ENCODE data around the gene CAPN2.
A peak's percentile ranks its signal among the peaks of the same experiment; 100 is the strongest.

Gene CAPN2

DNA sequence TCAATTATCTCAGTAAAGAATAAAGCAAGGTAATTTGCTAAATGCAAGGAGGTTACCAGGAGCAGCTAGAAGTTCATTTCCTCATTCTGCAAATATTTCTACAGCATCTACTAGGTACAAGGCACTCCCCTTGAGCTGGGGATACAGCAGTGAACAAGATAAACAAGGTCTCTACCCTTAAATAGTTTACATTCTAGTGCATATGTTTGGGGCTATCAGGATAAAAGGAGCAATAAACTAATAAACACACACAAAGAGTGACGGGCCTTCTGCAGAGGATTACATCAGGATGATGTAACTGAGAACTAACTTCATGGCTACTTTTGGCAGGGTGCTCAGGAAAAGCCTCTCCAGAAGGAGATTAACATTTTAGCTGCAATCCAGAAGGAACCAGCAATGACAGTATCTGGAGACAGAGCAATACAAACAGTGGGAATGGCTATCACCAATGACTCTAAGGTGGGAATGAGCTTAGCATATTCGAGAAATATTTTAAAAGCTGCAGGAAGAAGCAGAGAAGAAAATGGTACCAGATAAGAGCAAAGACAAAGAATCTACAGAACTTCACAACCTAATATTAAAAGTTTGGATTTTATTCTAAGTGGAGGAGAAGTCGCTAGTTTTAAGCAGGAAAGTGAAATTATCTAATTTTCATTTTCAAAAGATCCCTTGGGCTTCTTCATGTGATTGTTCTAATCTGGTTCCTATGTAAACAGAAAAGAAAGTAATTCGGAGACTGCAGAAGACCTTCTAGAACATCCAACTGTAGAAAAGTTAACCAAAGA lies 107.6 kb downstream of the CAPN2 start (continued):
- TF ChIP-seq, protein P1, sequence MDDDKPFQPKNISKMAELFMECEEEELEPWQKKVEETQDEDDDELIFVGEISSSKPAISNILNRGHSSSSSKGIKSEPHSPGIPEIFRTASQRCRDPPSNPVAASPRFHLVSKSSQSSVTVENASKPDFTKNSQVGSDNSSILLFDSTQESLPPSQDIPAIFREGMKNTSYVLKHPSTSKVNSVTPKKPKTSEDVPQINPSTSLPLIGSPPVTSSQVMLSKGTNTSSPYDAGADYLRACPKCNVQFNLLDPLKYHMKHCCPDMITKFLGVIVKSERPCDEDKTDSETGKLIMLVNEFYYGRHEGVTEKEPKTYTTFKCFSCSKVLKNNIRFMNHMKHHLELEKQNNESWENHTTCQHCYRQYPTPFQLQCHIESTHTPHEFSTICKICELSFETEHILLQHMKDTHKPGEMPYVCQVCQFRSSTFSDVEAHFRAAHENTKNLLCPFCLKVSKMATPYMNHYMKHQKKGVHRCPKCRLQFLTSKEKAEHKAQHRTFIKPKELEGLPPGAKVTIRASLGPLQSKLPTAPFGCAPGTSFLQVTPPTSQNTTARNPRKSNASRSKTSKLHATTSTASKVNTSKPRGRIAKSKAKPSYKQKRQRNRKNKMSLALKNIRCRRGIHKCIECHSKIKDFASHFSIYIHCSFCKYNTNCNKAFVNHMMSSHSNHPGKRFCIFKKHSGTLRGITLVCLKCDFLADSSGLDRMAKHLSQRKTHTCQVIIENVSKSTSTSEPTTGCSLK (tag by site-specific recombination; IDR thresholded peaks at IDR 0.05), result no peak
- TF ChIP-seq ZNF843 (tag by site-specific recombination; IDR thresholded peaks at IDR 0.05) (peak; percentile 84), MYNN (tag by site-specific recombination; IDR thresholded peaks at IDR 0.05; ENCODE audit: borderline replicate concordance) (no peak), ZNF37A (tag by site-specific recombination; IDR thresholded peaks at IDR 0.05) (no peak), ZNF544 (tag by site-specific recombination; IDR thresholded peaks at IDR 0.05) (no peak), ZNF10 (tag by site-specific recombination; IDR thresholded peaks at IDR 0.05) (peak; percentile 70; the same call in 1 of the 2 replicates), ZNF394 (tag by site-specific recombination; IDR thresholded peaks at IDR 0.05; ENCODE audit: borderline replicate concordance) (peak; percentile 78), ZNF791 (tag by site-specific recombination; IDR thresholded peaks at IDR 0.05) (no peak), TCF7L2 (IDR thresholded peaks at IDR 0.05; ENCODE audit: borderline replicate concordance, low read depth, low read length) (peak; percentile 89), ZNF24 (tag by site-specific recombination; IDR thresholded peaks at IDR 0.05) (peak; percentile 97), RBAK (tag by site-specific recombination; IDR thresholded peaks at IDR 0.05) (no peak), ZNF777 (tag by site-specific recombination; IDR thresholded peaks at IDR 0.05; ENCODE audit: borderline replicate concordance) (no peak), ZNF146 (tag by site-specific recombination; IDR thresholded peaks at IDR 0.05) (no peak), KLF16 (tag by site-specific recombination; IDR thresholded peaks at IDR 0.05) (peak; percentile 49; the same call in 1 of the 2 replicates), ZBTB8A (tag by site-specific recombination; IDR thresholded peaks at IDR 0.05) (peak; percentile 29; the same call in 1 of the 2 replicates)
- TF ChIP-seq, protein P2, sequence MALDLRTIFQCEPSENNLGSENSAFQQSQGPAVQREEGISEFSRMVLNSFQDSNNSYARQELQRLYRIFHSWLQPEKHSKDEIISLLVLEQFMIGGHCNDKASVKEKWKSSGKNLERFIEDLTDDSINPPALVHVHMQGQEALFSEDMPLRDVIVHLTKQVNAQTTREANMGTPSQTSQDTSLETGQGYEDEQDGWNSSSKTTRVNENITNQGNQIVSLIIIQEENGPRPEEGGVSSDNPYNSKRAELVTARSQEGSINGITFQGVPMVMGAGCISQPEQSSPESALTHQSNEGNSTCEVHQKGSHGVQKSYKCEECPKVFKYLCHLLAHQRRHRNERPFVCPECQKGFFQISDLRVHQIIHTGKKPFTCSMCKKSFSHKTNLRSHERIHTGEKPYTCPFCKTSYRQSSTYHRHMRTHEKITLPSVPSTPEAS (tag by site-specific recombination; IDR thresholded peaks at IDR 0.05), result no peak; the same call in 1 of the 2 replicates
- TF ChIP-seq, protein P3, sequence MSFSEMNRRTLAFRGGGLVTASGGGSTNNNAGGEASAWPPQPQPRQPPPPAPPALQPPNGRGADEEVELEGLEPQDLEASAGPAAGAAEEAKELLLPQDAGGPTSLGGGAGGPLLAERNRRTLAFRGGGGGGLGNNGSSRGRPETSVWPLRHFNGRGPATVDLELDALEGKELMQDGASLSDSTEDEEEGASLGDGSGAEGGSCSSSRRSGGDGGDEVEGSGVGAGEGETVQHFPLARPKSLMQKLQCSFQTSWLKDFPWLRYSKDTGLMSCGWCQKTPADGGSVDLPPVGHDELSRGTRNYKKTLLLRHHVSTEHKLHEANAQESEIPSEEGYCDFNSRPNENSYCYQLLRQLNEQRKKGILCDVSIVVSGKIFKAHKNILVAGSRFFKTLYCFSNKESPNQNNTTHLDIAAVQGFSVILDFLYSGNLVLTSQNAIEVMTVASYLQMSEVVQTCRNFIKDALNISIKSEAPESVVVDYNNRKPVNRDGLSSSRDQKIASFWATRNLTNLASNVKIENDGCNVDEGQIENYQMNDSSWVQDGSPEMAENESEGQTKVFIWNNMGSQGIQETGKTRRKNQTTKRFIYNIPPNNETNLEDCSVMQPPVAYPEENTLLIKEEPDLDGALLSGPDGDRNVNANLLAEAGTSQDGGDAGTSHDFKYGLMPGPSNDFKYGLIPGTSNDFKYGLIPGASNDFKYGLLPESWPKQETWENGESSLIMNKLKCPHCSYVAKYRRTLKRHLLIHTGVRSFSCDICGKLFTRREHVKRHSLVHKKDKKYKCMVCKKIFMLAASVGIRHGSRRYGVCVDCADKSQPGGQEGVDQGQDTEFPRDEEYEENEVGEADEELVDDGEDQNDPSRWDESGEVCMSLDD (tag by site-specific recombination; IDR thresholded peaks at IDR 0.05), result no peak
- TF ChIP-seq, protein P4, sequence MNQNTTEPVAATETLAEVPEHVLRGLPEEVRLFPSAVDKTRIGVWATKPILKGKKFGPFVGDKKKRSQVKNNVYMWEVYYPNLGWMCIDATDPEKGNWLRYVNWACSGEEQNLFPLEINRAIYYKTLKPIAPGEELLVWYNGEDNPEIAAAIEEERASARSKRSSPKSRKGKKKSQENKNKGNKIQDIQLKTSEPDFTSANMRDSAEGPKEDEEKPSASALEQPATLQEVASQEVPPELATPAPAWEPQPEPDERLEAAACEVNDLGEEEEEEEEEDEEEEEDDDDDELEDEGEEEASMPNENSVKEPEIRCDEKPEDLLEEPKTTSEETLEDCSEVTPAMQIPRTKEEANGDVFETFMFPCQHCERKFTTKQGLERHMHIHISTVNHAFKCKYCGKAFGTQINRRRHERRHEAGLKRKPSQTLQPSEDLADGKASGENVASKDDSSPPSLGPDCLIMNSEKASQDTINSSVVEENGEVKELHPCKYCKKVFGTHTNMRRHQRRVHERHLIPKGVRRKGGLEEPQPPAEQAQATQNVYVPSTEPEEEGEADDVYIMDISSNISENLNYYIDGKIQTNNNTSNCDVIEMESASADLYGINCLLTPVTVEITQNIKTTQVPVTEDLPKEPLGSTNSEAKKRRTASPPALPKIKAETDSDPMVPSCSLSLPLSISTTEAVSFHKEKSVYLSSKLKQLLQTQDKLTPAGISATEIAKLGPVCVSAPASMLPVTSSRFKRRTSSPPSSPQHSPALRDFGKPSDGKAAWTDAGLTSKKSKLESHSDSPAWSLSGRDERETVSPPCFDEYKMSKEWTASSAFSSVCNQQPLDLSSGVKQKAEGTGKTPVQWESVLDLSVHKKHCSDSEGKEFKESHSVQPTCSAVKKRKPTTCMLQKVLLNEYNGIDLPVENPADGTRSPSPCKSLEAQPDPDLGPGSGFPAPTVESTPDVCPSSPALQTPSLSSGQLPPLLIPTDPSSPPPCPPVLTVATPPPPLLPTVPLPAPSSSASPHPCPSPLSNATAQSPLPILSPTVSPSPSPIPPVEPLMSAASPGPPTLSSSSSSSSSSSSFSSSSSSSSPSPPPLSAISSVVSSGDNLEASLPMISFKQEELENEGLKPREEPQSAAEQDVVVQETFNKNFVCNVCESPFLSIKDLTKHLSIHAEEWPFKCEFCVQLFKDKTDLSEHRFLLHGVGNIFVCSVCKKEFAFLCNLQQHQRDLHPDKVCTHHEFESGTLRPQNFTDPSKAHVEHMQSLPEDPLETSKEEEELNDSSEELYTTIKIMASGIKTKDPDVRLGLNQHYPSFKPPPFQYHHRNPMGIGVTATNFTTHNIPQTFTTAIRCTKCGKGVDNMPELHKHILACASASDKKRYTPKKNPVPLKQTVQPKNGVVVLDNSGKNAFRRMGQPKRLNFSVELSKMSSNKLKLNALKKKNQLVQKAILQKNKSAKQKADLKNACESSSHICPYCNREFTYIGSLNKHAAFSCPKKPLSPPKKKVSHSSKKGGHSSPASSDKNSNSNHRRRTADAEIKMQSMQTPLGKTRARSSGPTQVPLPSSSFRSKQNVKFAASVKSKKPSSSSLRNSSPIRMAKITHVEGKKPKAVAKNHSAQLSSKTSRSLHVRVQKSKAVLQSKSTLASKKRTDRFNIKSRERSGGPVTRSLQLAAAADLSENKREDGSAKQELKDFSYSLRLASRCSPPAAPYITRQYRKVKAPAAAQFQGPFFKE (tag by site-specific recombination; IDR thresholded peaks at IDR 0.05; ENCODE audit: borderline replicate concordance), result no peak
- TF ChIP-seq, protein P5, sequence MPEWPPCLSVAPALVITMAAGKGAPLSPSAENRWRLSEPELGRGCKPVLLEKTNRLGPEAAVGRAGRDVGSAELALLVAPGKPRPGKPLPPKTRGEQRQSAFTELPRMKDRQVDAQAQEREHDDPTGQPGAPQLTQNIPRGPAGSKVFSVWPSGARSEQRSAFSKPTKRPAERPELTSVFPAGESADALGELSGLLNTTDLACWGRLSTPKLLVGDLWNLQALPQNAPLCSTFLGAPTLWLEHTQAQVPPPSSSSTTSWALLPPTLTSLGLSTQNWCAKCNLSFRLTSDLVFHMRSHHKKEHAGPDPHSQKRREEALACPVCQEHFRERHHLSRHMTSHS (tag by site-specific recombination; IDR thresholded peaks at IDR 0.05), result peak; percentile 93
- TF ChIP-seq, protein P6, sequence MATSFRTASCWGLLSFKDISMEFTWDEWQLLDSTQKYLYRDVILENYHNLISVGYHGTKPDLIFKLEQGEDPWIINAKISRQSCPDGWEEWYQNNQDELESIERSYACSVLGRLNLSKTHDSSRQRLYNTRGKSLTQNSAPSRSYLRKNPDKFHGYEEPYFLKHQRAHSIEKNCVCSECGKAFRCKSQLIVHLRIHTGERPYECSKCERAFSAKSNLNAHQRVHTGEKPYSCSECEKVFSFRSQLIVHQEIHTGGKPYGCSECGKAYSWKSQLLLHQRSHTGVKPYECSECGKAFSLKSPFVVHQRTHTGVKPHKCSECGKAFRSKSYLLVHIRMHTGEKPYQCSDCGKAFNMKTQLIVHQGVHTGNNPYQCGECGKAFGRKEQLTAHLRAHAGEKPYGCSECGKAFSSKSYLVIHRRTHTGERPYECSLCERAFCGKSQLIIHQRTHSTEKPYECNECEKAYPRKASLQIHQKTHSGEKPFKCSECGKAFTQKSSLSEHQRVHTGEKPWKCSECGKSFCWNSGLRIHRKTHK (tag by site-specific recombination; IDR thresholded peaks at IDR 0.05), result no peak
- TF ChIP-seq, protein P7, sequence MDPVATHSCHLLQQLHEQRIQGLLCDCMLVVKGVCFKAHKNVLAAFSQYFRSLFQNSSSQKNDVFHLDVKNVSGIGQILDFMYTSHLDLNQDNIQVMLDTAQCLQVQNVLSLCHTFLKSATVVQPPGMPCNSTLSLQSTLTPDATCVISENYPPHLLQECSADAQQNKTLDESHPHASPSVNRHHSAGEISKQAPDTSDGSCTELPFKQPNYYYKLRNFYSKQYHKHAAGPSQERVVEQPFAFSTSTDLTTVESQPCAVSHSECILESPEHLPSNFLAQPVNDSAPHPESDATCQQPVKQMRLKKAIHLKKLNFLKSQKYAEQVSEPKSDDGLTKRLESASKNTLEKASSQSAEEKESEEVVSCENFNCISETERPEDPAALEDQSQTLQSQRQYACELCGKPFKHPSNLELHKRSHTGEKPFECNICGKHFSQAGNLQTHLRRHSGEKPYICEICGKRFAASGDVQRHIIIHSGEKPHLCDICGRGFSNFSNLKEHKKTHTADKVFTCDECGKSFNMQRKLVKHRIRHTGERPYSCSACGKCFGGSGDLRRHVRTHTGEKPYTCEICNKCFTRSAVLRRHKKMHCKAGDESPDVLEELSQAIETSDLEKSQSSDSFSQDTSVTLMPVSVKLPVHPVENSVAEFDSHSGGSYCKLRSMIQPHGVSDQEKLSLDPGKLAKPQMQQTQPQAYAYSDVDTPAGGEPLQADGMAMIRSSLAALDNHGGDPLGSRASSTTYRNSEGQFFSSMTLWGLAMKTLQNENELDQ (tag by site-specific recombination; IDR thresholded peaks at IDR 0.05; ENCODE audit: low read depth), result no peak

All from HEK293 (cell line).